ENCODE data around the gene OR5AN1. TPM values are rescaled to one million over a fixed set of nuclear protein-coding genes. Genes with fewer than 3 reads are reported as not detected.

Gene OR5AN1
- total RNA-seq, 2 experiments from 2014 or later: not detected

DNA sequence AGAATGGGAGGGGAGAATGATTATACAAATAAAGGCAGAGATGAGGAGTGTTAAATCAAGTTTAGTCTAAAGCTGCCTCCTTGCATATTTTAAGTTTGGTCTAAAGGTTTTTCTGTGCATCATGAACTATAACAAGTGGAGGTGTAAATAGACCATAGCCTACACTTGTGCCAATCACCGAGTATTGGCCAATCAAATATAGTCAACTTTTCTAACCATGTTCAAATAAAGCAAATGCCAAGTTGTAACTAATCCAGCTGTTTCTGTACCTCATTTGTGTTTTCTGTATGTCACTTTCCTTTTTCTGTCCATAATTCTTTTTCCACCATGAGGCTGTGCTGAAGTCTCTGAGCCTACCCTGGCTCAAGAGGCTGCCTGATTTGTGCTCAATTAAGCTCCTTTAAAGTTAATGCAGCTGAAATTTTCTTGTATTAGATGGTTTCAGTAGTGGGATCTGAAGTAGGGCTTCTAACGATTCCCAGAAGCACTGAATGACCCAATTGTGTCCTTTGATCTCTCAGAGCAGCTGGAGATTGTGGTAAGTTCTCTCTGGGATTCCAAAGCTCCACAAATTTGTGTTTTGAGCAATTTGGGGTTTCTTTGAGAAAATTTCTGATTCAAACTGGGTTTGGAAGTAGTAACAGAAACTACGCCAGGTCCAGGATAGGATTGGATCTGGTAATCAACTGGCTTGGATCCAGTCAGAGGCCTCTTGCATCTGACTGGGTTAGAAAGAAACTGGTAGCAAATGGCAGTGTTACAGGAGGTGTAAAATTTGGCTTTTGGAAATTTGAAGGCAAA is 42.0 kb downstream of the OR5AN1 start:
- peaks cover 12% of the 10 kb centered on the region for H3K9me3 Mint-ChIP-seq (ENCODE audit: low read depth)
- CTCF ChIA-PET: no interaction called here
- ATAC-seq: no peak
- no peak overlapping the region for H3K4me3 Mint-ChIP-seq
- no peaks in the 10 kb centered on the region for H3K4me1 Mint-ChIP-seq
- no peaks in the 10 kb centered on the region for H3K36me3 Mint-ChIP-seq
- DNase-seq: no peak
- no peak overlapping the region for H3K27ac Mint-ChIP-seq
- H3K27me3 Mint-ChIP-seq: no peaks in the 10 kb centered on the region

DNA sequence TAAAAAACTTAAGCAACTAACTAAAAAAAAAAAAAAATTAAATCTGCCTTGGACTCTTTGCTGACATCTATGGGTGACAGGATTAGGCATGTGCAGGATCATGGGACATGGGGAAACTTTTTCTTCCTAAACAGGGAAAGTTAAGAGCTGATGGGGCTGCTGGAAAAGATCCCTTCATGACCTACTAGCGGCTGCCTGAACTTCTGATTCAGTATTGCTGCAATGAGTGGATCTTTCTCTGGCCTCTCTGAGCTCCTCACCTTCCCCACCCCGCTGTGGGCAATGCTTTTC is 42.5 kb downstream of the OR5AN1 start:
- Mint-ChIP-seq H3K27ac (no peak overlapping the region), H3K4me1 (no peaks in the 10 kb centered on the region), H3K27me3 (no peaks in the 10 kb centered on the region), H3K4me3 (no peak overlapping the region), H3K36me3 (no peaks in the 10 kb centered on the region), H3K9me3 (ENCODE audit: low read depth) (peaks cover 12% of the 10 kb centered on the region)
- ATAC-seq: no peak
- CTCF ChIA-PET: no interaction called here
- DNase-seq: no peak

DNA sequence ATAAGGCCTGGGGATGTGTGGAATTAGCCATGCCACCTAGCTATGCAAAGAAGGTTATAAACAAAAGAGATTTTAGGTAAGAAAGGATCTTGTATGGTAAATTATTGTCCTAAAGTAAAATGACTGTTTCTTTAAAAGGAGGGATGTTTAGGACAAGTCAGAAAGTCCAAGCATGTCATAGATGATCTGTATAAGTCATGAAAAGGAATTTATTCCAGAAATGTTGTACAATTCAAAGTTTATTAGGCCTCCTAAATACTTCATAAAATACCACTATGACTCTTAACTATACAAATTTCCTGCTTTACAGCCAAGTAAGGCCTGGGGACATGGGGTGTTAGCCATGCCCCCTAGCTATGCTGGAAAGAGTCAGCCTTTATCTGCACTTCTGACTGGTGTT is 44.9 kb downstream of the OR5AN1 start:
- Mint-ChIP-seq H3K27me3 (no peaks in the 10 kb centered on the region), H3K4me3 (no peak overlapping the region), H3K27ac (no peak overlapping the region), H3K9me3 (ENCODE audit: low read depth) (peaks cover 12% of the 10 kb centered on the region), H3K4me1 (no peaks in the 10 kb centered on the region), H3K36me3 (no peaks in the 10 kb centered on the region)
- DNase-seq (no peak), ATAC-seq (no peak)
- CTCF ChIA-PET: no interaction called here

DNA sequence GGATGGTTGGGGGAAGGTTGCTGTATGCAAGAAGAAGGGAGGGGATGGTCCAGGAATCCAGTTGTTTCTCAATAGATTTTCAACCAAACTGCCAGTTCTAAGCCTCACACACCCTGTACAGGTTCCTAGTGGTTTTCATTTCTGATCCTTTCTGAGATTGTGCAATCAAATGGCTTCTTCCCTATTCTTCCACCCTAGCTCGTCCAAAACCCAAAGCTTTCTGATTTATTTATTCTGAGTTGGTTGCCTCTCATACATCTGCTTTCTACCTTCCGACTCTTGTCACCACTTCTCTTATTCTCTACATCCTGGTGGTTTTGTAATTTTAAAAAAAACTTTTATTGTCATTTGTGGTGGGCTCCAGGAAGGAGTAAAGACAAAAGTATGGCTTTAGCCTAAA is 55.0 kb downstream of the OR5AN1 start:
- no peaks in the 10 kb centered on the region for H3K36me3 Mint-ChIP-seq
- no peak overlapping the region for H3K4me3 Mint-ChIP-seq
- ATAC-seq (no peak), DNase-seq (no peak)
- H3K27me3 Mint-ChIP-seq: peaks cover 23% of the 10 kb centered on the region
- CTCF ChIA-PET: no interaction called here
- H3K27ac Mint-ChIP-seq: no peak overlapping the region
- no peaks in the 10 kb centered on the region for H3K9me3 Mint-ChIP-seq (ENCODE audit: low read depth)
- H3K4me1 Mint-ChIP-seq: no peaks in the 10 kb centered on the region

DNA sequence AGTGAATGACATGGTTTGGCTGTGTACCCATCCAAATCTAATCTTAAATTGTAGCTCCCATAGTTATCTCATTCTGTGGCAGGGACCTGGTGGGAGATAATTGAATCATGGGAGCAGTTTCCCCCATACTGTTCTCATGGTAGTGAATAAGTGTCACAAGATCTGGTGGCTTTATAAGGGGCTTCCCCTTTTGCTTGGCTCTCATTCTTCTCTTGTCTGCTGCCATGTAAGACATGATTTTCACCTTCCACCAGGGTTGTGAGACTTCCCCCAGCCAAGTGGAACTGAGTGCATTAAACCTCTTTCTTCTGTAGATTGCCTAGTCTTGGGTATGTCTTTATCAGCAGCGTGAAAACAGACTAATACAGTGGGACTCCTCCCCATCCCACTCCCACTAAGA is 56.4 kb downstream of the OR5AN1 start:
- Mint-ChIP-seq H3K27ac (no peak overlapping the region), H3K27me3 (peaks cover 32% of the 10 kb centered on the region), H3K9me3 (ENCODE audit: low read depth) (no peaks in the 10 kb centered on the region), H3K4me1 (no peaks in the 10 kb centered on the region), H3K36me3 (no peaks in the 10 kb centered on the region), H3K4me3 (no peak overlapping the region)
- no peak for DNase-seq
- CTCF ChIA-PET: interaction anchor here (0.9 kb wide), 2 partner anchors 14 to 244 kb away, joined by 4 to 5 read pairs; no protein-coding TSS in a partner anchor
- ATAC-seq: no peak

DNA sequence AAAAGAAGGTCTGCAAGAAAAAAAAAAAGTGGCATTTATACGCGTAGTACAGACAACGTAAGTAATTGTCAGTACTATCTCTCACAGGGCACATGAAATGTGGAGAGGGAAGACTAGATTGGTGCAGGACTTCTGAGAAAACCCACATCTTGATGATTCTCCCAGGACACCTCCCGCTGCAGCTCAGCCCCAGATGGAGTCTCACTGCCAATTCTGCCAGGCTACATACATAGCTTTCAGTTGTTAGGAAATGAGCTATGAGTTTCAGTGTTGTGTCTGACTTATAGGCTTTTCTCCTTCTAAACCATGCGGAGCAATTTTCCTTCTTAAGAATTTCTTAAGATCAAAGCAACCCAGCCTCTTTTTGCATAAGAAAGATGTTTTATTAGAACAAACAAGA is 57.9 kb downstream of the OR5AN1 start:
- CTCF ChIA-PET: no interaction called here
- Mint-ChIP-seq H3K36me3 (no peaks in the 10 kb centered on the region), H3K27ac (no peak overlapping the region), H3K4me1 (no peaks in the 10 kb centered on the region), H3K9me3 (ENCODE audit: low read depth) (no peaks in the 10 kb centered on the region), H3K27me3 (peaks cover 32% of the 10 kb centered on the region), H3K4me3 (no peak overlapping the region)
- ATAC-seq: no peak
- no peak for DNase-seq

DNA sequence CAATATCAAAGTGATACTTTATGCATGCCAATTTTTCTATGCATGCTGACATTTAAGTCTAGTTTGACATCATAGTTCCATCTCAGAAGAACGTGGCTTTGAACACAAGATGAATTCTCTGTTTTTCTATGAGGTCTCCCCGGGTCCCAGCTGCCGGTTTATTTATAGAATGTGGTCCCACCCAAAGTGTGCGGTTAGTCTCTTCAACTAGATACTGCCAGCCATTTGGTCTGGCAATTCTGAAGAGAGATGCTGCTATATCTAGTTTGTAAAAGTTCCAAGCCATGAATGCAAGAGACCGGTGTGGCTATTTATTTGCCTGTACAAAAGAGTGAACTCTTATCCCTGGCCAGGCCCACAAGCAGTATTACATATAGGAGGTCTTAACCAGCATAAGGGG is 58.3 kb downstream of the OR5AN1 start:
- no peak for DNase-seq
- CTCF ChIA-PET: no interaction called here
- H3K27ac Mint-ChIP-seq: no peak overlapping the region
- H3K4me1 Mint-ChIP-seq: no peaks in the 10 kb centered on the region
- no peak overlapping the region for H3K4me3 Mint-ChIP-seq
- peaks cover 32% of the 10 kb centered on the region for H3K27me3 Mint-ChIP-seq
- ATAC-seq: no peak
- H3K9me3 Mint-ChIP-seq (ENCODE audit: low read depth): no peaks in the 10 kb centered on the region
- no peaks in the 10 kb centered on the region for H3K36me3 Mint-ChIP-seq

DNA sequence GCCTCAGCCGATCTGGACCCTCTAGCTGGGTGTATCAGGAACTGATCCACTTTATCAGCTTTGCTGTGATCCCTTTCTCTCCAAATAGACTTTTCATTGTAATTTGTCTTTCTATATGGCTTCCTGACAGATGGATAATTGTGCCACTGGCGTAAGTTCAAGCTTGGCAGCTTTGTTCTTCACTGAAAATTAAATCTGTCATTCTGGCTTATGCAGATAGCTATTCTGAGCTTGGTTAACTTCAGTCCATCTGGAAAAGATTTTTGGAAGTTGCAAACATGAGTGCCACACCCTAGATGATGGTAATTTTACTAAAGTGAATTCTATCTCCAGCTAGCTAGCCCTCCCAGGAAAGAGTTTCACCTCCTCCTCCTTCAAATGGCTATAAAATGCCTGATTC is 59.5 kb downstream of the OR5AN1 start:
- H3K27me3 Mint-ChIP-seq: peaks cover 30% of the 10 kb centered on the region
- no peak overlapping the region for H3K27ac Mint-ChIP-seq
- CTCF ChIA-PET: interaction anchor here (1.3 kb wide), 1 partner anchor 13 kb away, joined by 3 read pairs; no protein-coding TSS in a partner anchor
- no peaks in the 10 kb centered on the region for H3K36me3 Mint-ChIP-seq
- H3K9me3 Mint-ChIP-seq (ENCODE audit: low read depth): no peaks in the 10 kb centered on the region
- no peak overlapping the region for H3K4me3 Mint-ChIP-seq
- ATAC-seq (no peak), DNase-seq (no peak)
- H3K4me1 Mint-ChIP-seq: peaks cover 4% of the 10 kb centered on the region

Other genes starting within 250 kb of the OR5AN1 start
- 100 to 1,000 TPM; 136 to 152 TPM for gene FAM111A, start 216.0 kb upstream of the OR5AN1 start, total RNA-seq
- under 1 TPM; 0.12 to 0.28 TPM for gene DTX4, start 186.8 kb upstream of the OR5AN1 start, total RNA-seq
- not detected for gene MPEG1, start 146.0 kb upstream of the OR5AN1 start, total RNA-seq
- not detected for gene OR5A2, start 67.5 kb downstream of the OR5AN1 start, total RNA-seq
- gene OR5A1, start 77.6 kb downstream of the OR5AN1 start, total RNA-seq: not detected
- gene OR4D6, start 98.1 kb downstream of the OR5AN1 start, total RNA-seq: not detected
- not detected for gene OR4D10, start 114.4 kb downstream of the OR5AN1 start, total RNA-seq
- gene OR4D11, start 144.7 kb downstream of the OR5AN1 start, total RNA-seq: not detected
- gene OR4D9, start 152.6 kb downstream of the OR5AN1 start, total RNA-seq: not detected

All from activated CD8-positive, alpha-beta memory T cell treated with anti-CD3 and anti-CD28 coated beads, Interleukin-2, amount 10 ng/mL, durations not matched to agents 7 days and 5 days (primary cell).